HepG2 (cell line): ENCODE data around the gene CHST1. TPM values are rescaled to one million over a fixed set of nuclear protein-coding genes. Genes with fewer than 3 reads are reported as not detected.
A peak's percentile ranks its signal among the peaks of the same experiment; 100 is the strongest.

Experiments used
- ATAC-seq: fragments of 200-7000 bp; cut with Tn5 transposase; 3 replicates; pipeline ENCODE4 v1.9.1; 2020; ENCODE audit warnings: mild to moderate bottlenecking, moderate library complexity
- BruUV-seq: library from RNA; stranded (reverse); fragments of 400-500 nt; replicated peaks from 2 replicates; lab custom pipeline; 2021; lab: Mats Ljungman, UMichigan
- CTCF ChIA-PET: fragments of 300-600 bp; formaldehyde crosslinking; extraction: SDS; loops from one replicate; lab custom pipeline; 2021; ENCODE audit warnings: low total read pairs, inconsistent platforms, low intra/inter-chr PET ratio; lab: Yijun Ruan, JAX
- POLR2A ChIA-PET: fragments of 350-600 bp; sonication (Branson Sonifier 250); formaldehyde crosslinking; loops from one replicate; lab custom pipeline; 2020; ENCODE audit warnings: antibody characterized with exemption, inconsistent platforms; lab: Yijun Ruan, JAX
- DNase-seq: peaks from one replicate; pipeline ENCODE4 v3.0.0-alpha.2; 2015; ENCODE audit warnings: low spot score
- FAIRE-seq: peaks from 3 replicates; lab custom pipeline; 2011; peaks lifted over from hg19 to GRCh38; lab: Jason Lieb, UNC
- H2AFZ ChIP-seq: one replicate; pipeline ENCODE4 v1.6.1; 2011; ENCODE audit warnings: low read length, inconsistent platforms
- H3K27ac ChIP-seq: fragments of 300-600 bp; 3 replicates; pipeline ENCODE4 v1.8.0; 2011; ENCODE audit warnings: mixed run types, mild to moderate bottlenecking, mixed read lengths, low read length, inconsistent platforms; ENCODE audit not compliant: insufficient read depth; ENCODE audit errors: extremely low read length
- H3K27me3 ChIP-seq, 2 experiments: fragments of 200-600 bp in 1 of 2; 2 replicates in 1 of 2; 3 replicates in 1 of 2; pipeline versions ENCODE4 v1.6.0 to v1.8.0; 2011; ENCODE audit warnings: low read length in 2 of 2, mild to moderate bottlenecking in 2 of 2, moderate library complexity in 2 of 2, inconsistent platforms in 1 of 2; ENCODE audit not compliant: insufficient read depth in 2 of 2, control insufficient read depth in 1 of 2
- H3K36me3 ChIP-seq, 2 experiments: fragments of 200-600 bp in 1 of 2; replicated peaks in 1 of 2; 2 replicates in 1 of 2; 3 replicates in 1 of 2; pipeline versions ENCODE4 v1.5.1 to v1.8.0; 2011; ENCODE audit warnings: low read length in 2 of 2, inconsistent platforms in 1 of 2; ENCODE audit not compliant: insufficient read depth in 2 of 2, control insufficient read depth in 1 of 2
- H3K4me1 ChIP-seq: 2 replicates; pipeline ENCODE4 v1.5.1; 2012; ENCODE audit warnings: low read length, inconsistent platforms; ENCODE audit not compliant: insufficient read depth
- H3K4me2 ChIP-seq: 2 replicates; pipeline ENCODE4 v1.6.0; 2011; ENCODE audit warnings: low read depth, low read length, inconsistent platforms
- H3K4me3 ChIP-seq, 3 experiments: fragments of 200-600 bp in 1 of 3; sonication (generic), shearing (Covaris generic) in 1 of 3; replicated peaks in 1 of 3; 2 replicates each; pipeline ENCODE4 v1.5.1; 2011 to 2016; ENCODE audit warnings: low read length in 3 of 3, inconsistent platforms in 2 of 3, low read depth in 2 of 3, mild to moderate bottlenecking in 2 of 3, control low read depth in 1 of 3, mixed read lengths in 1 of 3; ENCODE audit not compliant: insufficient read depth in 1 of 3
- H3K79me2 ChIP-seq: one replicate; pipeline ENCODE4 v1.6.1; 2011; ENCODE audit warnings: low read length, inconsistent platforms; ENCODE audit not compliant: insufficient read depth
- H3K9ac ChIP-seq: 2 replicates; pipeline ENCODE4 v1.6.0; 2011; ENCODE audit warnings: mild to moderate bottlenecking, low read depth, low read length, inconsistent platforms; ENCODE audit not compliant: insufficient read depth
- H3K9me3 ChIP-seq: 2 replicates; pipeline ENCODE4 v1.5.1; 2012; ENCODE audit warnings: mild to moderate bottlenecking, low read length
- H4K20me1 ChIP-seq: 2 replicates; pipeline ENCODE4 v1.6.0; 2011; ENCODE audit warnings: inconsistent platforms, mild to moderate bottlenecking, low read length, moderate library complexity; ENCODE audit not compliant: insufficient read depth
- MAFF ChIP-seq: IDR thresholded peaks from 2 replicates; pipeline ENCODE4 v1.6.1; 2011; ENCODE audit warnings: low read depth, low read length, improper control_type of control experiment
- MAFK ChIP-seq, 2 experiments: IDR thresholded peaks in 1 of 2; conservative IDR thresholded peaks in 1 of 2; 2 replicates each; pipeline ENCODE4 v1.6.1; 2011; ENCODE audit warnings: improper control_type of control experiment in 2 of 2, low read length in 2 of 2
- ZNF253 ChIP-seq: sonication (generic); formaldehyde crosslinking; IDR thresholded peaks from 2 replicates; pipeline ENCODE4 v1.8.0; 2022; ENCODE audit warnings: mild to moderate bottlenecking, missing genetic modification reagents, borderline replicate concordance
- ZNF382 ChIP-seq: sonication (generic); formaldehyde crosslinking; IDR thresholded peaks from 2 replicates; pipeline ENCODE4 v1.5.0; 2020; ENCODE audit warnings: missing genetic modification reagents, mild to moderate bottlenecking, borderline replicate concordance
- ZSCAN22 ChIP-seq: sonication (generic); formaldehyde crosslinking; IDR thresholded peaks from 2 replicates; pipeline ENCODE4 v1.4.0; 2020; ENCODE audit warnings: mild to moderate bottlenecking, missing genetic modification reagents
- WGBS: methylation state at CpG from one replicate; pipeline ENCODE4 v1.1.6; 2017; ENCODE audit warnings: low lambda C conversion rate; 5-methylcytosine and 5-hydroxymethylcytosine counted together
- in situ Hi-C: cut with HindIII; loops from 2 replicates; pipeline ENCODE4 v1.10.0; 2017; ENCODE audit warnings: low pct_unique_long_range_greater_than_20kb; ENCODE audit not compliant: extremely low pct_ligation_motif_present
- intact Hi-C: fragments of 100-400 bp; cut with micrococcal nuclease; formaldehyde crosslinking; loops from one replicate; pipeline ENCODE4 v1.10.0; 2022; ENCODE audit not compliant: unreplicated experiment
- polyA plus RNA-seq, 8 experiments: library from polyadenylated mRNA; depleted of rRNA in 3 of 8; stranded (reverse) in 7 of 8; unstranded in 1 of 8; fragments of >200 nt; fragmentation: Illumina TruSeq in 4 of 8; extraction: Trizol in 4 of 8; gene quantifications; 2 replicates each; pipeline versions ENCODE4 v1.2.1 to v1.2.3, GENCODE V29; 2011 to 2016; ENCODE audit warnings: low read depth in 4 of 8, missing spikeins in 1 of 8, mixed read lengths in 1 of 8; ENCODE audit not compliant: insufficient read depth in 1 of 8
- total RNA-seq, 5 experiments: library from RNA; depleted of rRNA; stranded (reverse); fragments of >200 nt; fragmentation: Illumina TruSeq; extraction: Trizol; gene quantifications; 2 replicates each; pipeline ENCODE4 v1.2.3, GENCODE V29; 2016; ENCODE audit warnings: low read depth in 1 of 5

Gene CHST1
- total and polyA plus RNA-seq, 2 of the 13 experiments (the other 11 are each of a cell fraction or from before 2014, with no cell fraction given): not detected

GRCh38 chr11:45710561-45710960, 45.1 kb upstream of the CHST1 start:
- TF ChIP-seq ZNF253: no peak
- TF ChIP-seq MAFK (conservative IDR thresholded peaks at IDR 0.05 in 1 of 2, IDR thresholded peaks at IDR 0.05 in 1 of 2; ENCODE audit: low read length in 2 of 2): no peak
- Histone ChIP-seq H3K9ac (no peak overlapping the region), H3K79me2 (no peaks in the 10 kb centered on the region), H3K9me3 (no peaks in the 10 kb centered on the region), H4K20me1 (no peaks in the 10 kb centered on the region), H2AFZ (no peak overlapping the region), H3K36me3 (no peaks in the 10 kb centered on the region), H3K4me3 (no peak overlapping the region), H3K27ac (no peak overlapping the region), H3K27me3 (peaks cover 1 to 21% of the 10 kb centered on the region in 2 experiments; a peak in 3 of 5 replicates), H3K4me1 (no peaks in the 10 kb centered on the region), H3K4me2 (no peak overlapping the region)
- no CpG with 5 or more reads among the region's 1 CpG for WGBS
- POLR2A ChIA-PET: no interaction called here
- no peak for ATAC-seq
- FAIRE-seq: no peak
- CTCF ChIA-PET: no interaction called here
- DNase-seq: no peak
- no TSS peak for BruUV-seq
- in situ Hi-C loops: no loop called here
- intact Hi-C loops: no loop called here

DNA sequence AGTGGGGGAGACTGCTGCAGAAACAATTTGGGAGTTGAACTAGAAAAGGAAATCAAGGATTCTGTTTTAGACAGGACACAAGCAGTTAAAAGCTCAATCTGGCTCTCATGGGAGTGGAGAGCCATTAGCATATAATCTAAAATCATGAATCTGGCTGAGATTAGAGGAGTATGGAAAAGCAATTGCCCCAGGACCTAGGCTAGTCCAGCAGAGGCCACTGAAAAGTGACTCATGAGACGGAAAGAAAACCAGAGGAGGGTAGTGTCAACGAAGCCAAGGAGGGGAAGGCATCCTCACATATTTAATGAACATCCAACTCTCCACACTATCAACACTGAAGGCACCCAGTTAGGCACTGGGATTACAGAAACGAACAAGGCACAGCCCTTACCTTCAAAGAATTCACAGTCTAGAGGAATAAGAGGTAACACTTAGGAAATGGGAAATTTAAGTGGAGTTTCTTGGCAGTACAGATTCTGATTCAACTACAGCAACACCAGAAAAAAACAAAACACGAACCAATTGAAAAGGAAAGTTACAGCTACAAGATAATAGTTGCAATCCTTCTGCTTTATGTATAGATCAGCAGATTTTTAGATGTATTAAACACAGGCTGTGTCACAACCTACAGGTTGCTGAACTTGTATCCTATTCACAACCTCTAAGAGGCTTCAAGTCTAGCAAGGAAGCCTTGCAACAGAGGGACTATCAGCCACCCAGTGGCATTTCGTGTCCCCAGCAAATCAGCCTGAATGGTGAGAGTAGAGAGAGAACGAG, 43.7 kb upstream of the CHST1 start:
- H3K4me3 ChIP-seq: no peak overlapping the region
- ChIA-PET CTCF (no interaction called here), POLR2A (no interaction called here)
- FAIRE-seq: no peak
- H3K4me1 ChIP-seq: no peaks in the 10 kb centered on the region
- H3K79me2 ChIP-seq: no peaks in the 10 kb centered on the region
- in situ Hi-C loops: no loop called here
- no peak overlapping the region for H3K4me2 ChIP-seq
- no peaks in the 10 kb centered on the region for H4K20me1 ChIP-seq
- peaks cover 1 to 21% of the 10 kb centered on the region in 2 experiments; a peak in 3 of 5 replicates for H3K27me3 ChIP-seq
- no TSS peak for BruUV-seq
- H3K9me3 ChIP-seq: no peaks in the 10 kb centered on the region
- no peak for DNase-seq
- 1% methylated on average over 6 of the region's 6 CpGs for WGBS
- no peak for ATAC-seq
- intact Hi-C loops: no loop called here
- no peak for TF ChIP-seq ZNF382 (CRISPR knock-in tag)
- peak; percentile 48 to 70; a peak in 3 of 4 replicates for TF ChIP-seq MAFK (conservative IDR thresholded peaks at IDR 0.05 in 1 of 2, IDR thresholded peaks at IDR 0.05 in 1 of 2; ENCODE audit: low read length in 2 of 2)
- no peak for TF ChIP-seq ZSCAN22 (CRISPR knock-in tag)
- peak; percentile 48; the same call in 1 of the 2 replicates for TF ChIP-seq MAFF
- TF ChIP-seq, all 625 proteins: peak for 2
- no peak overlapping the region for H3K27ac ChIP-seq
- no peak overlapping the region for H3K9ac ChIP-seq
- no peak overlapping the region for H2AFZ ChIP-seq
- no peaks in the 10 kb centered on the region for H3K36me3 ChIP-seq
